HG02981 (cell line): ENCODE measurements around the gene MANEA.
"Not testable (repeated sequence)": the region's sequence is repeated elsewhere in the genome, so short reads cannot be mapped to it uniquely, and the experiment has no call there.

Source experiments
- ATAC-seq: cut with Tn5 transposase; IDR thresholded peaks from one replicate; pipeline ENCODE4 v1.9.1; 2021; ENCODE audit warnings: mild to moderate bottlenecking, moderate library complexity; ENCODE audit not compliant: unreplicated experiment

MANEA gene, protein sequence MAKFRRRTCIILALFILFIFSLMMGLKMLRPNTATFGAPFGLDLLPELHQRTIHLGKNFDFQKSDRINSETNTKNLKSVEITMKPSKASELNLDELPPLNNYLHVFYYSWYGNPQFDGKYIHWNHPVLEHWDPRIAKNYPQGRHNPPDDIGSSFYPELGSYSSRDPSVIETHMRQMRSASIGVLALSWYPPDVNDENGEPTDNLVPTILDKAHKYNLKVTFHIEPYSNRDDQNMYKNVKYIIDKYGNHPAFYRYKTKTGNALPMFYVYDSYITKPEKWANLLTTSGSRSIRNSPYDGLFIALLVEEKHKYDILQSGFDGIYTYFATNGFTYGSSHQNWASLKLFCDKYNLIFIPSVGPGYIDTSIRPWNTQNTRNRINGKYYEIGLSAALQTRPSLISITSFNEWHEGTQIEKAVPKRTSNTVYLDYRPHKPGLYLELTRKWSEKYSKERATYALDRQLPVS

DNA sequence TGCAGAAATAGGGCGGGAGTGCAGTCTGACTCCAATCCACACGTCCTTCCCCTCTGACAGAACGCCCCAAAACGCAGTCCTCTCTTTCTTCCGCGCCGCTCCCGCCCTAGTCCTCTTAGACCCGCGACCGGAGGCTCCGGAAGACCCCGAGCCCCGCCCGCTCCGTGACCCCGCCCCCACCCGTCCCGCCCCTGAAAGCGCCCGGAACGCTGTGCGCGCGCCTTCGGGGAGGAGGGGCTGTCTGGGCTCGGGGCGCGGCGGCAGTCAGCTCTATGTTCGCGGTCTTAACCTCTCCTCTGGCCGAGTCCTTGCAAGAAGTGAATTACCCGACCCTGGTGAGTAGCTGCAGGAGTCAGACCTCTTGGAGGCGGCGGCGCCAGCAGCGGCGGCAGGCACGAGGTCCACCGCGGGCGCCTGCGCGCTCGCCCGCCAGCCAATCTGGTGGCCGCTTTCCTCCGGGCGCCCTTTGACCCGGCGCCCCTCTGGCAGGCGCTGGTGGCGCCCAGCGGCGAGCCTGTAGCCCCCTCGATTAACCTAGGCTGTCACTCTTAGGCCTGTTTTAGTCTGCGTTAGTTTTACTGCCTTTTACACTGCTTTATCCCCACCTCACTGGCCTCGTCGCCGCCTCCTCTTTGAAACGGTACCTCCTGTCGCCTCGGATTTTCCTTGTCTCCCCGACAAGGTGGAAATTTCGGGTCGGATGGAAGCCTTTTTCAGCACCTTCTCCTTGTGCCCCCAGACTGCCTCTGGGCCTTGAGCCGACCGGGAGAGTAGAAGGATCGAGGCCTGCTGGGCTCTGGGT is at the start of gene MANEA:
TSS of gene MANEA (plus strand) at position 232 of the 802 bp plus-strand sequence. CDS start 8,905 bp downstream, outside the sequence.
- ATAC-seq, result peak; percentile 72

DNA sequence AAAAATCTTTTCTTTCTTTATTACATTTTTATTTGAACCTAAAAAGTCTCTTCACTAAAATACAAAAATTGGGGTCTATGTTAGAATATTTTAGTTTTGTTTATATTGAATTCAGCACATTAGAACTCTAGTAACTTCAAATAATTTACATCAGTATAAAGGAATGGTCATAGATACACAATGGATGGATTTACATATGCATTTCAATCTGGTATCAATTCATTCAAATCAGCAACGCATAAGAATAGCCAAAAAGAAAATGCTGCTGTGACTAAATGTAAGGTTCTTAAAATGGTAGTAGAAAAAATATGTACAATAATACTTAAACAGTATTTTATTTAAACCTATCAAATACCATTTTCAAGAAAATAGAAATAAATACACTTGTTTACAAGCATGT is 47.6 kb upstream of the MANEA start:
- no peak for ATAC-seq

- ATAC-seq, result no peak
These were observed 47.0 kb upstream of the MANEA start for GRCh38 chr6:95530176-95530819.

DNA sequence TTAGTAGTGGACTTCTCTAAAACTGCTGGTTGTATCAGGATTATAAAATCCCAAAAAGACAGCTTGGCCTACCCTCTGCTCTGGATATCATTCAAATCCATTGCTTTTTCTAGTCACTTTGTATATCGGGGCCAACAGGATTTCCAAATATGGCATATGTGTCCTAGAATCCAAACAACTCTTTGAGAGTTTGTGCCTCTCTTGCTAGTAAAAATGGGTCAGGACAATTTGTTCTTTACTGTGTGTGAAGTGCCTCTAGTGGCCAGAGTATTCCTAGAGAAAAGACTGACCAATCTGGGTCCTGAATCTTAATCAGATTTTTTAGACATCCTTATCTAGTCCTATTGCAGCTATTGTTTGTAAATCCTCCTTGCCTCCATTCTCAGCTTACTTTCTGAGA is 33.5 kb upstream of the MANEA start:
- ATAC-seq, result no peak

DNA sequence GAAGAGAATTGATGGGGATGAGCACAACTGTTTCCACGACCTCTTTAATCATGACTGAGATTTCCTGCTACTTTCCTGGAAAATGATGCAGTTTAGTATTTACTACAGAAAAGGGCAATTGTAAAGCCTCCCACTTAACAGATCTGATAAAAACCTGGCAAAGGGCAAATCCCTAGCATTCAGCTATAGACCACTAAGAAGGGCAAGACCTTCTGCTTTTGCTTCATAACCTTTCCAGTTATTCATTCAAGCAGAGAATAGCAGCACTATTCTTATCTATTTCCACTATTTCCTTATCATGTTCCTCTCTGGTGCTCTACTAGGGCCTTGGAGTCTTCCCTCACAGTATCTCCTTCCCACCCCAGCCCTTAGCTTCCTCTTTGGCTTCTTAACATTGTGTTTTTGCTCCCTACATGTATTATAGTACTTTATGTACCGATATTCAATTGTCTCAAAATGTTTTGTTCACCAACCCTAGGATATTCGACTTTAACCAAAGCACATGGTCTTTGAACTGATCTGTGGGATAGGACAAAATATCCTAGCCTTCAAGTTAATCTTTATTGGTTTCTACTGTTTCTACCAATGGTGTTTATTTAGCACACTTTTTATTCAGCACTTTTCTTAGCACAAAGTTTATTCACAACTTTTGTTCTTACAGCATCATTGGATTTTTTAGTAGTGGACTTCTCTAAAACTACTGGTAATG is 32.7 kb upstream of the MANEA start:
- no peak for ATAC-seq

DNA sequence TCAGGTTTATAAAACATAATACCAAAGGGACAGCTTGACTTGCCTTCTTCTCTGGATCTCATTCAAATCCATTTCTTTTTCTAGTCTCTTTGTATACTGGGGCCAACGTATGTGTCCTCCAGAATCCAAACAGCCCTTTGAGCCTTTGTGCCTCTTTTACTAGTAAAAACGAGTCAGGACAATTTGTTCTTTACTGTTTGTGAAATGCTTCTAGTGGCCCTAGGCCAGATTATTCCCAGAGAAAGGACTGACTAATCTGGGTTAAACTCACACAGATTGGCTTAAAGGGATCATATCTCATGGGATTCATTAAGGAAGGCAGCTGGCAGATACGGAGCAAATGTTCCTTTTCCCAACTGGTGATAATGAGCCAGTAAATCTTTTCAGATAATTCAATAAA is 32.1 kb upstream of the MANEA start:
- no peak for ATAC-seq

DNA sequence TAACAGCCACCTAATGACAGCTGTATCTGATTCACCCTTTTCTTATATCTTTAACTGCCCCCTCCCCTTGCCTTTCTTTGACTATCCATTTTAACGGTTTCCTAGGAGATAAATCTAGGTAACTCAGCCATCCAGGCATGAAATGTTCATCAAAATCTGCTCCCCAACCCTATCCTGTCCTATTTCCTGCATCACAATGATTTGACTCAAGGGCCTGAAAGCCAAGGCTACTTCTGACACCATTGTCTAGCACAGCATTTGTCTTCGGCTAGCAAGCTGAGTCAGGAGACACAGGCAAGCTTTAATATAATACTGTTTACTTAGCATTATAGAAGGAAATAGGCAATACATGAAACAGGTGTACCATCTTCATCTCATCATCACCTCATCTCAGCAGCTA is 31.6 kb upstream of the MANEA start:
- no peak for ATAC-seq

DNA sequence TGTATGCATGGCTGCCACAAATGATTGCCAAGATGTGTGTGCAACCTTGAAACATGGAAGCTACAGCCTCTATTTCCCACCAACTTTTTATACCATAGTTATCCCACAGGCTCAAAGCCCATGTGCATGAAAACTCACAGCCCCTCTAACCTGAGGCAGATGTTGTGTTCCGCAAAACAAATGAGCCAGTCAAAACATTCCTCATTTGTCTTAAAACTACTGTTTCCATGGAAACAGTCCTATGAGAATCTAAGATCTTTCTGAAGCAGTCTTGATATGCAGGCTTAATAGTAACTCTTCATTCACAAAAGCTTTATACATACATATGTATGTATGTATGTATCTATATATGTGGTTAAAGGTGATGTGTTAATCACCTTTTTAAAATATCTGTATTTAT is 31.2 kb upstream of the MANEA start:
- ATAC-seq, result no peak

- no peak for ATAC-seq
These were observed 30.3 kb upstream of the MANEA start for GRCh38 chr6:95547043-95547442.

- no peak for ATAC-seq
These were observed 29.0 kb upstream of the MANEA start for GRCh38 chr6:95548188-95548786.

GRCh38 chr6:95551678-95552324 is 25.5 kb upstream of the MANEA start:
- ATAC-seq, result no peak

GRCh38 chr6:95553880-95554279 is 23.5 kb upstream of the MANEA start:
- ATAC-seq, result no peak

DNA sequence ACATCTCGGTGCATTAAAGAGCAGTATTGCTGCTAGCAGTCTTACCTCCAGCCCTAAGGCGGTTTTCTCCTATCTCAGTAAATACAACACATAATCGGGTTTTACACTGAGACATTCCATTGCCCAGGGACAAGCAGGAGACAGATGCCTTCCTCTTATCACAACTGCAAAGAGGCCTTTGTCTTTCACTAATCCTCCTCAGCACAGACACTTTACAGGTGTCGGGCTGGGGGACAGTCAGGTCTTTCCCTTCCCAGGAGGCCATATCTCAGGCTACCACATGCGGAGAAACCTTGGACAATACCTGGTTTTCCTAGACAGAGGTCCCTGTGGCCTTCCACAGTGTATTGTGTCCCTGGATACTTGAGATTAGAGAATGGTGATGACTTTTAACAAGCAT is 16.4 kb upstream of the MANEA start:
- ATAC-seq, result not testable (repeated sequence)

DNA sequence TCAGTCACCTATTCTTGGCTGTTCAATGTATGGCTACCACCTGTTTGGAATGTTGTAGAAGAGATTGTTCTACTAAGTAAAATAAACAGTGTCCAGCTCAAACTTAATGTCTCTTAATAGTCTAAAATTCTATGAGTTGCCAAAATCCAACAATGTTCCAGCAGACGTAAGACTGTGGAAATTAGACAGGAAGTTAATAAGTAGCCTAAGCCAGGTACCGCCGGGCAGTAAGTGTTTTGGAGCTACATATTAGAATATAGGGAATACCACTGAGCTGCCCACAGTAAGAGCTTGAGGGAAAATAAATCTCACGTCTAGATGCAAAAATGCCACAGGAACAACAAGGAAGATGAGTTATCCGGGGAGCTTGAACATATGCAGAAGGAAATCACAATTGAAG is 7.8 kb upstream of the MANEA start:
- ATAC-seq, result no peak

DNA sequence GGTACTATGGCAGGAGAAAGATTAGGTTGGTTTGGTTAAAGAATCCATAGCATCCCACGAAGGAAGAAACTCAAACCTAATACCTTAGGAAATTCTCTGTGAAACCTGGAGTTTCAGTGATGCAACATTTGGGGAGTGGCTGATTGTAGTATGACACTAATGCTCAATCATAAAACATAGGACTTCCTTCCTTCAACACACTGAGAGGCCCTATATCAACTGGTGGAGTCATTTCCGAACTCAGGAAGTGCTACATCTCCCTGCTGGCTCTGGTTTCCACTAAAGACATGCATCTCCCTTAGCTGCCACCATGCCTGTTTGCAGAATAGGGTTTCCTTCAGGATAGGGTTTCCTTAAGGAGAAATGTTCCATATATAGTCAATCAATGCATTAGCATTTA is 5.2 kb upstream of the MANEA start:
- no peak for ATAC-seq

GRCh38 chr6:95574811-95575210 is 2.5 kb upstream of the MANEA start:
- ATAC-seq, result no peak

DNA sequence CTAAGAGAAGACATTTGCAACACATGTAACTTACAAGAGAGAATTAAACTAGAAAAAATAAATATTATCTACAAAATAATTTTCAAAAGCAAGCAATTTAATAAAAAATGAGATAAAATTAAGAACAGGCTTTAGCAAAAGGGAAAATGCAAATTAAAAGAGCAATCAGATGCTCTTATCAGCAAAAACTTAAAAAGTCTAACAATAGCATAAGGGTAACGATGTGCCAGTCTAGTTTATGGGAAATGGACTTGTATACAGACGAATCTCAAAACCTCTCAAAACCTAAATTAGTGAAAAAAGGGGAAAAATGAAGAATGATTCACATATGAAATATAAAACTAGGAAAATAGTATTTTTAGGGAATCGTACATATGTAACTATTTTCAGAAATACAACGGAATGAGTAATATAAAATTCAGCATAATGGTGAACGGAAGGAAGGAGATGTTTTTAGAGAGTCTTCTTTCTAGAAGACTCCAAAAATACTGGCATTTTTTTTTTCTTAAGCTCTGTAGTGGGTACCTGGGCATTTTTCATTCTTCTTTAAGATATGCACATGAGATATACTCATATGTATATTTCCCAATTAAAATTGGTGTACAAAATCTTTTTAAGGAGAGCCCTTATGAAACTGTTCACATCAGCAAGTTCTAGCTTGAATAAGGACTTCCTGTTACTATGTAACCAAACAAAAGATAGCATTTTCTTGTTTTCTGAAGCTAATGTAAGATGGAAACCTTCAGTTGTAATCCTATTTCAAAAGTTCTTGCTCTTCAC is 927 bp upstream of the MANEA start:
- peak; percentile 26 for ATAC-seq

DNA sequence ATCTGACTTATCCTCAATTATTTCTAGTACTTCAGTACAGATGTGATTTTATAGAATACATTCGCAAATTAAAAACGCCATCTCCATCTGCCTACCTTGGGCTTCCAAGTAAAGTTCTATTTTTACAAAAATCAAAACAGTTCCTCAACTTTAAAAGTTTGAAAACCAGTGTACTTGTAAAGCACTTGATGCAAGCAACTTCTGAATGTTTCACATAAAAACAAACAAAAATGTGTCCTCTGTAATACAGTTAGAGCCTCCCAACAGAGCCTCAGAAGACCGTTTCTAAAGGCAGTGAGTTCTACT is 384 bp upstream of the MANEA start:
- ATAC-seq, result no peak

DNA sequence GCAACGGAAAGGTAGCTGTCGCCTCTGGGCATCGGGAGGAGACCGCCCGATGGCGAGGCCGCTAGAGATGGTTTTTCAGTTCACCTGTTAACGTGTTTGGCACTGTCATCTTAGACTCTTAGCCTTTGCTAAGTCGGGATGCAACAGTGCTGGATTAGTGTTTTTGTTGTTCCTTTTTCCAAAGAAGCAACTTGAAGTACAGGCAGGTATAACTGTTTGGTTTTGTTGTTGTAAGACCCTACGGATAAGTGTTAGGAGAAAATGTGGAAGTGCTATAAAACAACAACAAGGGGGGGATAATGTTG is 723 bp downstream of the MANEA start:
- ATAC-seq, result peak; percentile 16

DNA sequence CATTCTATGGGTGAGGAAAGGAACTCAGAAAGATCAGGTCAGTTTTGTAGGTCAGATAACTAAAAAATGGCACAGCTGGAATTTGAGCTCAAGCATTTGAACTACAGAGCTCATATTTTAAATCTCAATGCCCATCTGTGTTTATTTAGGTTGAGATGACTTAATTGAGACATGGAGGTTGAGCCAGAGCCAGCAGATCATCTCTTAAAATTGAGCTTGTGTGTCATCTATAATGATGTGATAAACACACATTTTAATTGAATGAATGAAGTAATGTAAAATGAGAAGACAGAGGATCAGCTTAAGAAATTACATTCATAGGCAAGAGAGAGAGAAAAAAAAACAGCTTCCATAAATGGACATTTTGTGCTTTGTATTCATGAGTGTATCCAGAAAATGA is 3.7 kb downstream of the MANEA start:
- ATAC-seq, result no peak
